H1 (cell line): ENCODE data around the gene ANXA5. TPM values are rescaled to one million over a fixed set of nuclear protein-coding genes. Genes with fewer than 3 reads are reported as not detected.

ENCODE experiments used
- CTCF ChIA-PET: fragments of 300-600 bp; sonication (Branson Sonifier 250); formaldehyde crosslinking; loops from one replicate; lab custom pipeline; 2021; ENCODE audit not compliant: partially characterized antibody; lab: Charles Lee
- POLR2A ChIA-PET: fragments of 300-600 bp; sonication (Branson Sonifier 250); formaldehyde crosslinking; loops from one replicate; lab custom pipeline; 2021; ENCODE audit warnings: inconsistent platforms; ENCODE audit not compliant: partially characterized antibody; lab: Charles Lee
- DNase-seq, 2 experiments: peaks; one replicate each; pipeline versions ENCODE4 v3.0.0 to v3.0.0-alpha.2; 2010 to 2022; ENCODE audit warnings: low spot score in 2 of 2, low read depth in 1 of 2, mixed read lengths in 1 of 2
- FAIRE-seq: peaks from 2 replicates; lab custom pipeline; 2011; peaks lifted over from hg19 to GRCh38; lab: Jason Lieb, UNC
- H2AFZ ChIP-seq: 2 replicates; pipeline ENCODE4 v1.8.1; 2012; ENCODE audit warnings: low read length, inconsistent platforms
- H2AK5ac ChIP-seq: 2 replicates; pipeline ENCODE4 v1.6.1; 2013; ENCODE audit warnings: low read depth, low read length
- H2BK120ac ChIP-seq: replicated peaks from 2 replicates; pipeline ENCODE3; 2013; ENCODE audit warnings: low read depth, low read length, inconsistent platforms
- H2BK12ac ChIP-seq: 2 replicates; pipeline ENCODE4 v1.6.1; 2013; ENCODE audit warnings: low read depth, low read length
- H2BK15ac ChIP-seq: 2 replicates; pipeline ENCODE4 v1.6.1; 2013; ENCODE audit warnings: low read length
- H2BK20ac ChIP-seq: 2 replicates; pipeline ENCODE4 v1.6.1; 2013; ENCODE audit warnings: low read length
- H2BK5ac ChIP-seq: 2 replicates; pipeline ENCODE4 v1.6.1; 2013; ENCODE audit warnings: low read depth, low read length
- H3K14ac ChIP-seq: 2 replicates; pipeline ENCODE4 v1.6.1; 2013; ENCODE audit warnings: inconsistent platforms; ENCODE audit not compliant: insufficient read length
- H3K18ac ChIP-seq: 2 replicates; pipeline ENCODE4 v1.6.1; 2013; ENCODE audit warnings: low read length; ENCODE audit errors: extremely low read depth
- H3K23ac ChIP-seq: 2 replicates; pipeline ENCODE4 v1.6.1; 2013; ENCODE audit warnings: inconsistent platforms; ENCODE audit not compliant: insufficient read length
- H3K23me2 ChIP-seq: 2 replicates; pipeline ENCODE4 v1.6.1; 2013; ENCODE audit warnings: low read depth, low read length
- H3K27ac ChIP-seq: 2 replicates; pipeline ENCODE4 v1.6.1; 2011; ENCODE audit warnings: low read depth, low read length, inconsistent platforms
- H3K27me3 ChIP-seq, 4 experiments: replicated peaks in 1 of 4; 1 replicate in 1 of 4; 2 replicates in 3 of 4; pipeline versions ENCODE4 v1.6.1 to v1.8.1; 2011 to 2013; ENCODE audit warnings: low read length in 3 of 4, mild to moderate bottlenecking in 3 of 4, inconsistent platforms in 2 of 4, mixed read lengths in 2 of 4, moderate library complexity in 1 of 4; ENCODE audit not compliant: control insufficient read depth in 3 of 4, insufficient read depth in 3 of 4; ENCODE audit errors: extremely low read depth in 1 of 4
- H3K36me3 ChIP-seq, 4 experiments: 2 replicates each; pipeline versions ENCODE4 v1.6.1 to v1.8.1; 2011 to 2013; ENCODE audit warnings: mild to moderate bottlenecking in 4 of 4, low read length in 3 of 4, moderate library complexity in 2 of 4, control low read depth in 1 of 4, inconsistent platforms in 1 of 4; ENCODE audit not compliant: insufficient read depth in 4 of 4, control insufficient read depth in 2 of 4
- H3K4ac ChIP-seq: replicated peaks from 2 replicates; pipeline ENCODE3; 2013; ENCODE audit warnings: low read length, low read depth, mixed read lengths, inconsistent platforms; ENCODE audit not compliant: insufficient read length
- H3K4me1 ChIP-seq, 4 experiments: replicated peaks in 1 of 4; 1 replicate in 1 of 4; 2 replicates in 3 of 4; pipeline versions ENCODE4 v1.6.1 to v1.8.1; 2011 to 2013; ENCODE audit warnings: low read length in 3 of 4, inconsistent platforms in 2 of 4, mixed read lengths in 1 of 4; ENCODE audit not compliant: insufficient read depth in 4 of 4, control insufficient read depth in 3 of 4
- H3K4me2 ChIP-seq, 2 experiments: 2 replicates each; pipeline versions ENCODE4 v1.6.1 to v1.8.1; 2011 to 2013; ENCODE audit warnings: low read depth in 2 of 2, low read length in 2 of 2, control low read depth in 1 of 2, inconsistent platforms in 1 of 2, mild to moderate bottlenecking in 1 of 2; ENCODE audit not compliant: insufficient read depth in 1 of 2
- H3K4me3 ChIP-seq, 4 experiments: fragments of 200-600, 300-600 bp in 1 of 4; sonication (generic), shearing (Covaris generic), sonication (Bioruptor Twin) in 1 of 4; 2 replicates each; pipeline versions ENCODE4 v1.5.1 to v1.8.1; 2011 to 2016; ENCODE audit warnings: low read length in 4 of 4, low read depth in 3 of 4, control low read depth in 2 of 4, inconsistent platforms in 2 of 4, mild to moderate bottlenecking in 2 of 4, mixed read lengths in 1 of 4, moderate library complexity in 1 of 4; ENCODE audit not compliant: insufficient read depth in 2 of 4; ENCODE audit errors: extremely low read depth in 1 of 4
- H3K56ac ChIP-seq: replicated peaks from 2 replicates; pipeline ENCODE3; 2013; ENCODE audit warnings: low read depth, mild to moderate bottlenecking, mixed read lengths, low read length, inconsistent platforms; ENCODE audit not compliant: insufficient read length
- H3K79me1 ChIP-seq: 2 replicates; pipeline ENCODE4 v1.6.1; 2013; ENCODE audit warnings: low read depth, low read length, control low read depth
- H3K79me2 ChIP-seq, 2 experiments: 2 replicates each; pipeline versions ENCODE4 v1.6.1 to v1.8.1; 2012 to 2013; ENCODE audit warnings: low read length in 2 of 2, mild to moderate bottlenecking in 2 of 2, inconsistent platforms in 1 of 2; ENCODE audit not compliant: insufficient read depth in 2 of 2, control insufficient read depth in 1 of 2
- H3K9ac ChIP-seq, 4 experiments: replicated peaks in 1 of 4; 1 replicate in 1 of 4; 2 replicates in 3 of 4; pipeline versions ENCODE4 v1.6.1 to v1.8.1; 2011 to 2013; ENCODE audit warnings: low read depth in 3 of 4, low read length in 3 of 4, control low read depth in 2 of 4, mild to moderate bottlenecking in 2 of 4, moderate library complexity in 2 of 4, inconsistent platforms in 1 of 4; ENCODE audit errors: extremely low read depth in 1 of 4
- H3K9me3 ChIP-seq, 2 experiments: 2 replicates each; pipeline versions ENCODE4 v1.6.1 to v1.8.1; 2012 to 2013; ENCODE audit warnings: mild to moderate bottlenecking in 2 of 2, moderate library complexity in 2 of 2, control low read depth in 1 of 2, inconsistent platforms in 1 of 2, low read depth in 1 of 2, low read length in 1 of 2, mixed read lengths in 1 of 2; ENCODE audit not compliant: insufficient read depth in 2 of 2
- H4K20me1 ChIP-seq, 2 experiments: replicated peaks in 1 of 2; 2 replicates each; pipeline versions ENCODE3 to v1.8.1; 2011 to 2013; ENCODE audit warnings: inconsistent platforms in 2 of 2, low read length in 2 of 2, mild to moderate bottlenecking in 1 of 2; ENCODE audit not compliant: insufficient read depth in 2 of 2, control insufficient read depth in 1 of 2
- H4K5ac ChIP-seq: 2 replicates; pipeline ENCODE4 v1.6.1; 2013; ENCODE audit warnings: low read length, low read depth, mixed read lengths, inconsistent platforms; ENCODE audit not compliant: insufficient read length
- H4K8ac ChIP-seq: 2 replicates; pipeline ENCODE4 v1.8.0; 2013; ENCODE audit warnings: mild to moderate bottlenecking, moderate library complexity, low read length, inconsistent platforms; ENCODE audit not compliant: insufficient read depth; ENCODE audit errors: extremely low read depth
- H4K91ac ChIP-seq: replicated peaks from 2 replicates; pipeline ENCODE3; 2013; ENCODE audit warnings: low read length, mixed read lengths, inconsistent platforms; ENCODE audit not compliant: insufficient read length
- BCL11A ChIP-seq, 2 experiments: IDR thresholded peaks; one replicate each; pipeline ENCODE4 v1.6.1; 2011; ENCODE audit warnings: low read depth in 2 of 2, low read length in 2 of 2, mild to moderate bottlenecking in 2 of 2
- RAD21 ChIP-seq, 2 experiments: IDR thresholded peaks in 1 of 2; conservative IDR thresholded peaks in 1 of 2; 2 replicates each; pipeline ENCODE4 v1.6.1; 2011; ENCODE audit warnings: low read depth in 2 of 2, low read length in 2 of 2, improper control_type of control experiment in 1 of 2, inconsistent platforms in 1 of 2, mild to moderate bottlenecking in 1 of 2, moderate library complexity in 1 of 2
- RNF2 ChIP-seq: fragments of 200-900, 300-1000 bp; sonication (generic); IDR thresholded peaks from 2 replicates; pipeline ENCODE4 v1.7.1; 2016; ENCODE audit warnings: borderline replicate concordance, low read depth, mild to moderate bottlenecking, antibody characterized with exemption, low read length; ENCODE audit not compliant: poor library complexity, severe bottlenecking; ENCODE audit errors: missing control alignments
- SAP30 ChIP-seq: fragments of 300-600 bp; sonication (generic); IDR thresholded peaks from 2 replicates; pipeline ENCODE4 v1.7.1; 2012; ENCODE audit warnings: low read length, moderate library complexity, mild to moderate bottlenecking, inconsistent platforms; ENCODE audit not compliant: insufficient read depth, insufficient replicate concordance
- SIRT6 ChIP-seq: IDR thresholded peaks from one replicate; pipeline ENCODE4 v1.7.1; 2012; ENCODE audit warnings: low read length, inconsistent platforms
- SIX5 ChIP-seq: IDR thresholded peaks from 2 replicates; pipeline ENCODE4 v1.6.1; 2011; ENCODE audit warnings: mild to moderate bottlenecking, low read depth, low read length
- SP1 ChIP-seq: IDR thresholded peaks from 2 replicates; pipeline ENCODE4 v1.6.1; 2011; ENCODE audit warnings: low read depth, low read length
- TAF1 ChIP-seq: IDR thresholded peaks from 2 replicates; pipeline ENCODE4 v1.6.1; 2011; ENCODE audit warnings: mild to moderate bottlenecking, low read depth, low read length
- TBP ChIP-seq: IDR thresholded peaks from 2 replicates; pipeline ENCODE4 v1.6.1; 2011; ENCODE audit warnings: low read depth, low read length, improper control_type of control experiment
- YY1 ChIP-seq: IDR thresholded peaks from 2 replicates; pipeline ENCODE4 v1.6.1; 2011; ENCODE audit warnings: low read depth, mild to moderate bottlenecking, low read length
- WGBS, 2 experiments: shearing (Covaris generic) in 1 of 2; methylation state at CpG; one replicate each; pipeline versions ENCODE4 v1.1.6 to v1.1.7; 2013 to 2015; ENCODE audit warnings: low lambda C conversion rate in 2 of 2, mixed read lengths in 2 of 2, inconsistent platforms in 1 of 2, low coverage in 1 of 2, missing lambda C conversion rate in 1 of 2; ENCODE audit not compliant: insufficient replicate concordance in 2 of 2, insufficient coverage in 1 of 2, insufficient read length in 1 of 2; ENCODE audit errors: extremely low coverage in 1 of 2, missing lambda C conversion rate in 1 of 2; 5-methylcytosine and 5-hydroxymethylcytosine counted together
- polyA plus RNA-seq, 7 experiments: library from polyadenylated mRNA; depleted of rRNA in 3 of 7; stranded (reverse) in 5 of 7; unstranded in 2 of 7; fragments of >200 nt in 5 of 7; fragments of 200-250 nt in 2 of 7; gene quantifications; 1 replicate in 5 of 7; 2 replicates in 1 of 7; 4 replicates in 1 of 7; pipeline versions ENCODE4 v1.2.1 to v1.2.3, GENCODE V29; 2011 to 2013; ENCODE audit warnings: missing spikeins in 2 of 7, mixed read lengths in 2 of 7
- total RNA-seq: library from RNA; stranded (reverse); fragmentation: NEBNext Ultra II Directional; extraction: Animal tissue kit (Norgen Biotek cat#: 25700); gene quantifications from 2 replicates; pipeline ENCODE4 v1.2.1, GENCODE V29; 2021
- TF ChIP-seq, protein P1 (sequence below): IDR thresholded peaks from 2 replicates; pipeline ENCODE4 v1.6.1; 2011; ENCODE audit warnings: low read length, improper control_type of control experiment

Gene ANXA5
- total and polyA plus RNA-seq, 2 of the 8 experiments (the other 6 are each of a cell fraction or from before 2014, with no cell fraction given) = 213 to 221 TPM

GRCh38 chr4:121740796-121741409, 44.1 kb upstream of the ANXA5 start:
- peak overlapping the region in 1 of 2 experiments; percentile 34; a peak in 1 of 4 replicates for H3K4me2 ChIP-seq
- DNase-seq = peak in 1 of 2 experiments; percentile 48
- TF ChIP-seq SAP30 = no peak
- TF ChIP-seq SP1 = 0 out of 2 replicates have a peak, but pooled peaks have one; percentile 27
- TF ChIP-seq RNF2 = no peak
- no peak for TF ChIP-seq TAF1
- peak; percentile 67; the same call in 1 of the 2 replicates for TF ChIP-seq TBP
- no peak for TF ChIP-seq RAD21 (IDR thresholded peaks at IDR 0.05 in 1 of 2, conservative IDR thresholded peaks at IDR 0.05 in 1 of 2; ENCODE audit: low read depth in 2 of 2, low read length in 2 of 2)
- no peak for TF ChIP-seq YY1
- TF ChIP-seq SIX5 = no peak
- TF ChIP-seq BCL11A (IDR thresholded peaks at IDR 0.05; ENCODE audit: low read depth in 2 of 2, low read length in 2 of 2) = no peak
- TF ChIP-seq SIRT6 = no peak
- TF ChIP-seq, protein P1, sequence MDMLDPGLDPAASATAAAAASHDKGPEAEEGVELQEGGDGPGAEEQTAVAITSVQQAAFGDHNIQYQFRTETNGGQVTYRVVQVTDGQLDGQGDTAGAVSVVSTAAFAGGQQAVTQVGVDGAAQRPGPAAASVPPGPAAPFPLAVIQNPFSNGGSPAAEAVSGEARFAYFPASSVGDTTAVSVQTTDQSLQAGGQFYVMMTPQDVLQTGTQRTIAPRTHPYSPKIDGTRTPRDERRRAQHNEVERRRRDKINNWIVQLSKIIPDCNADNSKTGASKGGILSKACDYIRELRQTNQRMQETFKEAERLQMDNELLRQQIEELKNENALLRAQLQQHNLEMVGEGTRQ = no peak

More at GRCh38 chr4:121740796-121741409, 44.1 kb upstream of the ANXA5 start:
- Histone ChIP-seq H3K9me3 (no peaks in the 10 kb centered on the region), H4K20me1 (no peaks in the 10 kb centered on the region), H3K4ac (no peak overlapping the region), H2BK20ac (no peak overlapping the region), H3K27me3 (no peaks in the 10 kb centered on the region; a peak in 1 of 7 replicates), H3K9ac (no peak overlapping the region), H4K5ac (no peak overlapping the region), H3K14ac (no peak overlapping the region), H2BK12ac (no peak overlapping the region), H2BK15ac (no peak overlapping the region), H3K4me1 (peaks cover 0 to 3% (median 3%) of the 10 kb centered on the region in 4 experiments; a peak in 4 of 7 replicates), H2AK5ac (no peak overlapping the region), H4K91ac (no peak overlapping the region), H2BK120ac (no peak overlapping the region), H3K79me2 (no peaks in the 10 kb centered on the region), H2AFZ (peak overlapping the region; percentile 65; the same call in 1 of the 2 replicates), H2BK5ac (no peak overlapping the region), H4K8ac (no peak overlapping the region), H3K79me1 (no peaks in the 10 kb centered on the region), H3K23me2 (0 out of 2 replicates have a peak, but pooled peaks cover 2% of the 10 kb centered on the region), H3K56ac (no peak overlapping the region), H3K27ac (no peak overlapping the region), H3K36me3 (no peaks in the 10 kb centered on the region), H3K18ac (no peak overlapping the region), H3K4me3 (no peak overlapping the region), H3K23ac (no peak overlapping the region)
- POLR2A ChIA-PET = interaction anchor here (1.2 kb wide), 1 partner anchor 60 kb away, joined by 3 read pairs; the partner anchor contains the start of gene EXOSC9
- WGBS, 2 experiments = 65% methylated on average over 12 of the region's 12 CpGs; no CpG with 5 or more reads in 1 of the 2 experiments
- CTCF ChIA-PET = interaction anchor here (0.6 to 1.4 kb wide), 3 partner anchors 13 to 37 kb away, joined by 3 to 5 read pairs (median 3); no protein-coding TSS in a partner anchor
- no peak for FAIRE-seq
